Neural progenitor cell (in vitro differentiated cells): ENCODE data around the gene PTCD2.

ENCODE experiments used
- EZH2 ChIP-seq: fragments of 200-600 bp; sonication (generic); IDR thresholded peaks from 2 replicates; pipeline ENCODE4 v1.6.1; 2017; ENCODE audit warnings: antibody characterized with exemption, mild to moderate bottlenecking, moderate library complexity
- EZH2phosphoT487 ChIP-seq: fragments of 200-600 bp; sonication (generic); IDR thresholded peaks from 2 replicates; pipeline ENCODE4 v1.6.1; 2017; ENCODE audit warnings: antibody characterized with exemption
- TF ChIP-seq, protein P1 (sequence below): fragments of 200-600 bp; sonication (generic); IDR thresholded peaks from 2 replicates; pipeline ENCODE4 v1.5.1; 2017; ENCODE audit warnings: antibody characterized with exemption, mild to moderate bottlenecking

DNA sequence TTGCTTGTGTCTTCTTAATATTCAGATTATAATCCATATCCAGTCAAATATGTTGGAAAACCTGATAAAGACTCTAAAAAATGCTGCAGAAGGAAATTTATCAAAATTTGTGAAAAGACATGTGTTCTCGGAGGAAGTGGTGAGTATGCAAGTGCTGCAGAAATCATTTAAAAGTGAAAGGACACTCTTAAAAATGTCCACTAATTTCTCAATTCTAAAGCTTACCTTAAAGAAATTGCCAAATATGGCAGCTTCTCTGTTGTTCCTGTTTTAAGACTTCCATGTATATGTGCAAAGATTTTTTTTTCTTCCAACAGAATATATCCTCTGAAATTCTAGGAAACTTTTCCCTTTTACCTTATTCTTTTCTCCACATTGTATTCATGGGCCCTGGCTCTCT, 32.4 kb downstream of the PTCD2 start:
- TF ChIP-seq, protein P1, sequence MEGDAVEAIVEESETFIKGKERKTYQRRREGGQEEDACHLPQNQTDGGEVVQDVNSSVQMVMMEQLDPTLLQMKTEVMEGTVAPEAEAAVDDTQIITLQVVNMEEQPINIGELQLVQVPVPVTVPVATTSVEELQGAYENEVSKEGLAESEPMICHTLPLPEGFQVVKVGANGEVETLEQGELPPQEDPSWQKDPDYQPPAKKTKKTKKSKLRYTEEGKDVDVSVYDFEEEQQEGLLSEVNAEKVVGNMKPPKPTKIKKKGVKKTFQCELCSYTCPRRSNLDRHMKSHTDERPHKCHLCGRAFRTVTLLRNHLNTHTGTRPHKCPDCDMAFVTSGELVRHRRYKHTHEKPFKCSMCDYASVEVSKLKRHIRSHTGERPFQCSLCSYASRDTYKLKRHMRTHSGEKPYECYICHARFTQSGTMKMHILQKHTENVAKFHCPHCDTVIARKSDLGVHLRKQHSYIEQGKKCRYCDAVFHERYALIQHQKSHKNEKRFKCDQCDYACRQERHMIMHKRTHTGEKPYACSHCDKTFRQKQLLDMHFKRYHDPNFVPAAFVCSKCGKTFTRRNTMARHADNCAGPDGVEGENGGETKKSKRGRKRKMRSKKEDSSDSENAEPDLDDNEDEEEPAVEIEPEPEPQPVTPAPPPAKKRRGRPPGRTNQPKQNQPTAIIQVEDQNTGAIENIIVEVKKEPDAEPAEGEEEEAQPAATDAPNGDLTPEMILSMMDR, result no peak
- TF ChIP-seq EZH2, result no peak
- no peak for TF ChIP-seq EZH2phosphoT487
